ENCODE data around the gene ASIC2. TPM values are rescaled to one million over a fixed set of nuclear protein-coding genes. Genes with fewer than 3 reads are reported as not detected.

ASIC2 gene
- total RNA-seq, 3 donors from 2014 or later = 0.84 to 4.6 (median 0.98) TPM

DNA sequence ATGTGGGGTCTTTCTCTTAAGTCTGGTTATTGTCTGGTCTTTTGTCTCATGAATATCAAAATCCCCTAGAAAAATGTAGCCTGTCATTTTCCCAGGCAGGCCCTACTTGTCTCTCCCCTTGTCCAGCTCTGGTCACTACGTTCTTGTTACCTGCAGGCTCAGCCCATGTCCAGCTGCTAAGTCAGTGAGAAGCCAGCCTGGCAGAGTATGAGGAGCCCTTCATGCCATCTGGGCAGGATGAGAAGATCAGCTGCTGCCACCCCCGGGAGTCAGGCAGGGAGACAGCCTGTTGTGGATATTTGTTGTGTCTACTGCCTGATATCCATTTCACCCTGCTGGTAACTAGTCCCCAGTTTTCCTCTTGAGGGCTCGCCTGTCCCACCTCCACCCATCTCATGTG is 88.9 kb downstream of the ASIC2 start:
- intact Hi-C loops (cut with DNase I, micrococcal nuclease) = no loop called here
- Histone ChIP-seq H3K4me1 (ENCODE audit: low read depth) (no peaks in the 10 kb centered on the region), H3K9me3 (no peaks in the 10 kb centered on the region), H3K36me3 (ENCODE audit: low read depth) (no peaks in the 10 kb centered on the region), H3K4me3 (no peak overlapping the region)
- ATAC-seq = no peak
- DNase-seq = no peak
- TF ChIP-seq, protein P1, sequence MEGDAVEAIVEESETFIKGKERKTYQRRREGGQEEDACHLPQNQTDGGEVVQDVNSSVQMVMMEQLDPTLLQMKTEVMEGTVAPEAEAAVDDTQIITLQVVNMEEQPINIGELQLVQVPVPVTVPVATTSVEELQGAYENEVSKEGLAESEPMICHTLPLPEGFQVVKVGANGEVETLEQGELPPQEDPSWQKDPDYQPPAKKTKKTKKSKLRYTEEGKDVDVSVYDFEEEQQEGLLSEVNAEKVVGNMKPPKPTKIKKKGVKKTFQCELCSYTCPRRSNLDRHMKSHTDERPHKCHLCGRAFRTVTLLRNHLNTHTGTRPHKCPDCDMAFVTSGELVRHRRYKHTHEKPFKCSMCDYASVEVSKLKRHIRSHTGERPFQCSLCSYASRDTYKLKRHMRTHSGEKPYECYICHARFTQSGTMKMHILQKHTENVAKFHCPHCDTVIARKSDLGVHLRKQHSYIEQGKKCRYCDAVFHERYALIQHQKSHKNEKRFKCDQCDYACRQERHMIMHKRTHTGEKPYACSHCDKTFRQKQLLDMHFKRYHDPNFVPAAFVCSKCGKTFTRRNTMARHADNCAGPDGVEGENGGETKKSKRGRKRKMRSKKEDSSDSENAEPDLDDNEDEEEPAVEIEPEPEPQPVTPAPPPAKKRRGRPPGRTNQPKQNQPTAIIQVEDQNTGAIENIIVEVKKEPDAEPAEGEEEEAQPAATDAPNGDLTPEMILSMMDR (IDR thresholded peaks at IDR 0.05) = no peak

DNA sequence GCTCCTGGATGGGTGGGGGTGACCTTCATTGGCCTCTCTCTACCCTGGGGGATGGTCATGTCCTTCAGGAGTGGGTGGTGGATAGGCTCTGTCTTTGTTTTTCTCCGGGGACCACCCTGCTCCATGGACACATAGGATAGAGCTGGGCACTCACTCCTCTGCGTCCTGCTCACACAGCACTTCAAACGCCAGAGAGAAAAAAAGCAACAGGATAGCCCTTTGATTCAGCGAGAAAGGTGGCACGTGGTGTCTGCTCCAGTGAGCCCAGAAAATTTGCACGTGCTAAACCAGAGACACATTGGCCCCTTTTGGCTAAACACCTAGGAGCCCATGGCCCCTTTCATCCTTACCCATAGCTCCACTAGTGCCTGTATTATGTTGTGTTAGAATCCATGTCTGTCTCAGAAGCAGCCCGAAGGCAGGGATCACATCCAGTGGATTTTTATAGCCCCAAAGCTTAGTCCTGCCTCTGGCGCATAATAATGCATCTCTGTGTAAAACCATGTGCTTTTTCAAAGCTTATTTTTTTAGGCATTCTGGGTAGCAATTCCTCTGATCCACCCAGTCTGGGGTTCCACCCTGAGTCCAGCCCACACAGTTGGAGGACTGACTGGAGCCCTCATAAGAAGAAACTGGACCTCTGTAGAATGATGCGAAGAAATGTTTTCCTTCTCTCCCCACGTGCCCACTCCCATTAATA is 90.1 kb downstream of the ASIC2 start:
- Histone ChIP-seq H3K4me3 (no peak overlapping the region), H3K9me3 (no peaks in the 10 kb centered on the region), H3K36me3 (ENCODE audit: low read depth) (no peaks in the 10 kb centered on the region), H3K4me1 (ENCODE audit: low read depth) (no peaks in the 10 kb centered on the region)
- ATAC-seq (no peak), DNase-seq (no peak)
- TF ChIP-seq, protein P1 (IDR thresholded peaks at IDR 0.05) = no peak
- intact Hi-C loops (cut with DNase I, micrococcal nuclease) = no loop called here

DNA sequence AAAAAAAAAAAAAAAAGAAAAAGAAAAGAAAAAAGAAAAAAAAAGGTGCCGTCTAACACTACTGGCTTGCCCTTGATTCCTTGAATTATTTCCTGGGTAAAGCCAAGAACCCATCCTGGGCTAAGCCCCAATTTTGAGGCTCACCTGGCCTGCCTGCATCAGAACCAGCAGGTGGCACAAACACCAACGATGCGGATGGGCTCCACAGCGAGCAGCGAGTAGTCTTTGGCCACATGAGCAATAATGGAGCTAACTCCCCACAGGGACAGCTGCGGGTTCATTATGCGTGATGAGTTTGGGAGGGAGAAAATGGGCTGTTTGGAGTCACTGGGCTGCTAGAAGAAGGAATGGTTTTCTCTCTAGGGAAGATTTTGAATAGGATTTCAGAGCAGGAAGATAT is 91.1 kb downstream of the ASIC2 start:
- DNase-seq (no peak), ATAC-seq (no peak)
- intact Hi-C loops (cut with DNase I, micrococcal nuclease) = no loop called here
- Histone ChIP-seq H3K36me3 (ENCODE audit: low read depth) (no peaks in the 10 kb centered on the region), H3K4me3 (no peak overlapping the region), H3K9me3 (no peaks in the 10 kb centered on the region), H3K4me1 (ENCODE audit: low read depth) (no peaks in the 10 kb centered on the region)
- TF ChIP-seq, protein P1 (IDR thresholded peaks at IDR 0.05) = no peak

DNA sequence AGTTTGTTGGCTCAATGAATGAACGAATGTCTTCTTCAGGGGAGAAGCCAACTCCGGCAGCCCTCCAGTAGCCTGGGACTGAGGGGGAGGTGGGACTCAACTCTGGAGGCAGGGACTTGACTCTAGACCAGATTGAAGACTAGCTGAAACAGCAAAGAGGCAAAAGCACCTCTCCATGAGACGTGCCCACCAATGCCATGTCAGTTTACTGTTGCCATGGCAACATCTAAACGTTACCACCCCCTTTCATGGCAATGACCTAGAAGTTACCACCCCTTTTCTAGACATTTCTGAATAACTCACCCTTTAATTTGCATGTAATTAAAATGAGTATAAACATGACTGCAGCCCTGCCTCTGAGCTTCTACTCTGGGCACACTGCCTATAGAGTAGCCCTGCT is 91.8 kb downstream of the ASIC2 start:
- H3K9me3 ChIP-seq = no peaks in the 10 kb centered on the region
- H3K4me3 ChIP-seq = no peak overlapping the region
- ATAC-seq (no peak), DNase-seq (no peak)
- no peaks in the 10 kb centered on the region for H3K4me1 ChIP-seq (ENCODE audit: low read depth)
- intact Hi-C loops (cut with DNase I, micrococcal nuclease) = no loop called here
- H3K36me3 ChIP-seq (ENCODE audit: low read depth) = no peaks in the 10 kb centered on the region
- TF ChIP-seq, protein P1 (IDR thresholded peaks at IDR 0.05) = no peak

DNA sequence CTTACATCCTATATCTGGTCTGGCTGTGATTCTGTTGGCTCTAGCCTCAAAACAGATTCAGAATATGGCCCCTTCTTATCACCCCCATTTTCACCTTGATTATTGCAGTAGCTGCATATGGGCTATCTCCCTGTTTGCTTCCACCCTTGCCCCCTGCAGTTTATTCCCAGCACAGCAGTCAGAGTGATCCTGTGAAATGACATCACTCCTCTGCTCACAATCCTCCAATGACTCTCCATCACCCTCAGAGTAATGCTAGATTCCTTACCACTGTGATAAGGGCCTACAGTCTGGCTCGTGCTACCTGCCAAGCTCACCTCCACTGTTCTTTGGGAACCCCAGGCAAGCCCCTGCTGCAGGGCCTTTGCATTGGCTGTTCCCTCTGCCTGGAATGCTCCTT is 92.5 kb downstream of the ASIC2 start:
- no peak for DNase-seq
- no peaks in the 10 kb centered on the region for H3K4me1 ChIP-seq (ENCODE audit: low read depth)
- intact Hi-C loops (cut with DNase I, micrococcal nuclease) = no loop called here
- H3K36me3 ChIP-seq (ENCODE audit: low read depth) = no peaks in the 10 kb centered on the region
- no peak for ATAC-seq
- TF ChIP-seq, protein P1 (IDR thresholded peaks at IDR 0.05) = no peak
- H3K4me3 ChIP-seq = no peak overlapping the region
- H3K9me3 ChIP-seq = no peaks in the 10 kb centered on the region

Measured in mucosa of descending colon (tissue), 3 donors.